HepG2 (cell line): ENCODE data around the gene TUT4. TPM values are rescaled to one million over a fixed set of nuclear protein-coding genes. Genes with fewer than 3 reads are reported as not detected.

ENCODE experiments used
- ETV5 ChIP-seq: IDR thresholded peaks from 2 replicates; pipeline ENCODE4 v1.6.1; 2018; ENCODE audit warnings: missing biosample characterization, missing genetic modification reagents, inconsistent platforms, borderline replicate concordance
- HOXA3 ChIP-seq: sonication (generic); formaldehyde crosslinking; IDR thresholded peaks from 2 replicates; pipeline ENCODE4 v1.5.0; 2020; ENCODE audit warnings: missing genetic modification reagents
- NR2F6 ChIP-seq, 2 experiments: IDR thresholded peaks; 2 replicates each; pipeline ENCODE4 v1.6.1; 2016; ENCODE audit warnings: antibody characterized with exemption in 1 of 2, mild to moderate bottlenecking in 1 of 2
- PAX8 ChIP-seq: sonication (generic); formaldehyde crosslinking; IDR thresholded peaks from 2 replicates; pipeline ENCODE4 v1.8.0; 2022; ENCODE audit warnings: mild to moderate bottlenecking, missing genetic modification reagents, borderline replicate concordance
- POLR2G ChIP-seq: fragments of 200-400 bp; formaldehyde crosslinking; IDR thresholded peaks from 2 replicates; pipeline ENCODE4 v1.6.1; 2018; ENCODE audit warnings: mild to moderate bottlenecking, low read depth, low read length, moderate library complexity
- SIX1 ChIP-seq: sonication (generic); formaldehyde crosslinking; IDR thresholded peaks from 2 replicates; pipeline ENCODE4 v1.4.0; 2020; ENCODE audit warnings: missing genetic modification reagents, borderline replicate concordance
- ZMYM2 ChIP-seq: sonication (generic); formaldehyde crosslinking; IDR thresholded peaks from 2 replicates; pipeline ENCODE4 v1.8.0; 2022; ENCODE audit warnings: mild to moderate bottlenecking, missing genetic modification reagents
- polyA plus RNA-seq, 8 experiments: library from polyadenylated mRNA; depleted of rRNA in 3 of 8; stranded (reverse) in 7 of 8; unstranded in 1 of 8; fragments of >200 nt; fragmentation: Illumina TruSeq in 4 of 8; extraction: Trizol in 4 of 8; gene quantifications; 2 replicates each; pipeline versions ENCODE4 v1.2.1 to v1.2.3, GENCODE V29; 2011 to 2016; ENCODE audit warnings: low read depth in 4 of 8, missing spikeins in 1 of 8, mixed read lengths in 1 of 8; ENCODE audit not compliant: insufficient read depth in 1 of 8
- total RNA-seq, 5 experiments: library from RNA; depleted of rRNA; stranded (reverse); fragments of >200 nt; fragmentation: Illumina TruSeq; extraction: Trizol; gene quantifications; 2 replicates each; pipeline ENCODE4 v1.2.3, GENCODE V29; 2016; ENCODE audit warnings: low read depth in 1 of 5
- TF ChIP-seq, protein P1 (sequence below): sonication (generic); formaldehyde crosslinking; conservative IDR thresholded peaks from 2 replicates; pipeline ENCODE4 v1.4.0; 2020; ENCODE audit warnings: missing genetic modification reagents
- TF ChIP-seq, protein P2 (sequence below): IDR thresholded peaks from 2 replicates; pipeline ENCODE4 v1.6.1; 2012; ENCODE audit warnings: low read depth, low read length, improper control_type of control experiment
- TF ChIP-seq, protein P3 (sequence below): sonication (generic); formaldehyde crosslinking; IDR thresholded peaks from 2 replicates; pipeline ENCODE4 v1.5.0; 2020; ENCODE audit warnings: missing genetic modification reagents
- TF ChIP-seq, protein P4 (sequence below): sonication (generic); formaldehyde crosslinking; IDR thresholded peaks from 2 replicates; pipeline ENCODE4 v1.8.0; 2022; ENCODE audit warnings: mild to moderate bottlenecking, missing genetic modification reagents; ENCODE audit not compliant: insufficient replicate concordance
- TF ChIP-seq, protein P5 (sequence below): sonication (generic); formaldehyde crosslinking; IDR thresholded peaks from 2 replicates; pipeline ENCODE4 v1.4.0; 2020; ENCODE audit warnings: missing genetic modification reagents, borderline replicate concordance
- TF ChIP-seq, protein P6 (sequence below): sonication (generic); formaldehyde crosslinking; IDR thresholded peaks from 2 replicates; pipeline ENCODE4 v1.4.0; 2020; ENCODE audit warnings: missing genetic modification reagents, borderline replicate concordance

The TUT4 gene
- total and polyA plus RNA-seq, 2 of the 13 experiments (the other 11 are each of a cell fraction or from before 2014, with no cell fraction given), result 44.7 to 53.5 TPM

DNA sequence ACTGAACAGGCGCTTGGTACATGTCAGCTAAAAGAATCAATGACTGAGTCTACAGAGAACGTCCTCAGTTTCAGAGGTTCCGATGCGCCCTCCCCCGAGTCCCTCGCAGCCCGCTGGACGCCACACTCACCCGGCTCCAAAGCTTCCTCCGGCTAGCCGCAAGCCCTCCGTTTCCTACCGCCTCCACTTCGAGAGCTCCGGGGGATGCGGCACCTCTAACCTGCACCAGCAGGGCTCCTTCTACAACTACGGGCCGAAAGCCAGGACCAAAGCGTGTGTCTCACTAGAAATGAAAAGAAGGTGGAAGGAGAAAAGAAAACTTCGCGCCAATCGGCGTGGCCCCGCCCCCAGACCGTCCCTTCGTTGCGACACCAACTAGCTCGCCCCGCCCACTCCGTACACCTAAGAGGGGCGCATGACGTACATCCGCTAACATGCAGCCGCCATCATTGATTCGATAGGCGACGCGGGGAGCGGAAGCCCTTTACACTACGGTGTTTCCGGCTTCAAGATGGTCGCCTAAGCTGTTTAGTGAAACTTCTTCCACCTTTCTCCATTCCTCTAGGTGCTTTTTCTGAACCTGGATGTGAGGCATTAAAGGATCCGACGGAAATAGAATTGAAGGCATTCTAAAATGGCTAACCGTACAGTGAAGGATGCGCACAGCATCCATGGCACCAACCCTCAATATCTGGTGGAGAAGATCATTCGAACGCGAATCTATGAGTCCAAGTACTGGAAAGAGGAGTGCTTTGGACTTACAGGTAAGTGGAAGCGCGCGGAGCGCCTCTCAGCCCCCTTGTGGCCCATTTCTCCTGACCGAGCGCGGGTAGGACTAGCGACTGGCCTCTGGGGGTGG is 148.5 kb downstream of the TUT4 start, which contains the start of the genes ORC1 and PRPF38A (continued):
- TF ChIP-seq PAX8 (no peak), HOXA3 (CRISPR knock-in tag) (peak; percentile 100), ZMYM2 (peak; percentile 45; the same call in 1 of the 2 replicates), ETV5 (peak; percentile 91; the same call in 1 of the 2 replicates), SIX1 (CRISPR knock-in tag) (no peak; the same call in 1 of the 2 replicates), NR2F6 (IDR thresholded peaks at IDR 0.05) (no peak), NR2F6 (CRISPR knock-in tag; IDR thresholded peaks at IDR 0.05) (peak; percentile 10; the same call in 1 of the 2 replicates), POLR2G (peak; percentile 88)
- TF ChIP-seq, protein P1, sequence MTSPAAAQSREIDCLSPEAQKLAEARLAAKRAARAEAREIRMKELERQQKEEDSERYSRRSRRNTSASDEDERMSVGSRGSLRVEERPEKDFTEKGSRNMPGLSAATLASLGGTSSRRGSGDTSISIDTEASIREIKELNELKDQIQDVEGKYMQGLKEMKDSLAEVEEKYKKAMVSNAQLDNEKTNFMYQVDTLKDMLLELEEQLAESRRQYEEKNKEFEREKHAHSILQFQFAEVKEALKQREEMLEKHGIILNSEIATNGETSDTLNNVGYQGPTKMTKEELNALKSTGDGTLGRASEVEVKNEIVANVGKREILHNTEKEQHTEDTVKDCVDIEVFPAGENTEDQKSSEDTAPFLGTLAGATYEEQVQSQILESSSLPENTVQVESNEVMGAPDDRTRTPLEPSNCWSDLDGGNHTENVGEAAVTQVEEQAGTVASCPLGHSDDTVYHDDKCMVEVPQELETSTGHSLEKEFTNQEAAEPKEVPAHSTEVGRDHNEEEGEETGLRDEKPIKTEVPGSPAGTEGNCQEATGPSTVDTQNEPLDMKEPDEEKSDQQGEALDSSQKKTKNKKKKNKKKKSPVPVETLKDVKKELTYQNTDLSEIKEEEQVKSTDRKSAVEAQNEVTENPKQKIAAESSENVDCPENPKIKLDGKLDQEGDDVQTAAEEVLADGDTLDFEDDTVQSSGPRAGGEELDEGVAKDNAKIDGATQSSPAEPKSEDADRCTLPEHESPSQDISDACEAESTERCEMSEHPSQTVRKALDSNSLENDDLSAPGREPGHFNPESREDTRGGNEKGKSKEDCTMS, result peak; percentile 53; the same call in 1 of the 2 replicates
- TF ChIP-seq, protein P2, sequence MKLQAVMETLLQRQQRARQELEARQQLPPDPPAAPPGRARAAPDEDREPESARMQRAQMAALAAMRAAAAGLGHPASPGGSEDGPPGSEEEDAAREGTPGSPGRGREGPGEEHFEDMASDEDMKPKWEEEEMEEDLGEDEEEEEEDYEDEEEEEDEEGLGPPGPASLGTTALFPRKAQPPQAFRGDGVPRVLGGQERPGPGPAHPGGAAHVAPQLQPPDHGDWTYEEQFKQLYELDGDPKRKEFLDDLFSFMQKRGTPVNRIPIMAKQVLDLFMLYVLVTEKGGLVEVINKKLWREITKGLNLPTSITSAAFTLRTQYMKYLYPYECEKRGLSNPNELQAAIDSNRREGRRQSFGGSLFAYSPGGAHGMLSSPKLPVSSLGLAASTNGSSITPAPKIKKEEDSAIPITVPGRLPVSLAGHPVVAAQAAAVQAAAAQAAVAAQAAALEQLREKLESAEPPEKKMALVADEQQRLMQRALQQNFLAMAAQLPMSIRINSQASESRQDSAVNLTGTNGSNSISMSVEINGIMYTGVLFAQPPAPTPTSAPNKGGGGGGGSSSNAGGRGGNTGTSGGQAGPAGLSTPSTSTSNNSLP, result 0 out of 2 replicates have a peak, but pooled peaks have one; percentile 10
- TF ChIP-seq, protein P3, sequence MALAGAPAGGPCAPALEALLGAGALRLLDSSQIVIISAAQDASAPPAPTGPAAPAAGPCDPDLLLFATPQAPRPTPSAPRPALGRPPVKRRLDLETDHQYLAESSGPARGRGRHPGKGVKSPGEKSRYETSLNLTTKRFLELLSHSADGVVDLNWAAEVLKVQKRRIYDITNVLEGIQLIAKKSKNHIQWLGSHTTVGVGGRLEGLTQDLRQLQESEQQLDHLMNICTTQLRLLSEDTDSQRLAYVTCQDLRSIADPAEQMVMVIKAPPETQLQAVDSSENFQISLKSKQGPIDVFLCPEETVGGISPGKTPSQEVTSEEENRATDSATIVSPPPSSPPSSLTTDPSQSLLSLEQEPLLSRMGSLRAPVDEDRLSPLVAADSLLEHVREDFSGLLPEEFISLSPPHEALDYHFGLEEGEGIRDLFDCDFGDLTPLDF, result peak; percentile 72
- TF ChIP-seq, protein P4, sequence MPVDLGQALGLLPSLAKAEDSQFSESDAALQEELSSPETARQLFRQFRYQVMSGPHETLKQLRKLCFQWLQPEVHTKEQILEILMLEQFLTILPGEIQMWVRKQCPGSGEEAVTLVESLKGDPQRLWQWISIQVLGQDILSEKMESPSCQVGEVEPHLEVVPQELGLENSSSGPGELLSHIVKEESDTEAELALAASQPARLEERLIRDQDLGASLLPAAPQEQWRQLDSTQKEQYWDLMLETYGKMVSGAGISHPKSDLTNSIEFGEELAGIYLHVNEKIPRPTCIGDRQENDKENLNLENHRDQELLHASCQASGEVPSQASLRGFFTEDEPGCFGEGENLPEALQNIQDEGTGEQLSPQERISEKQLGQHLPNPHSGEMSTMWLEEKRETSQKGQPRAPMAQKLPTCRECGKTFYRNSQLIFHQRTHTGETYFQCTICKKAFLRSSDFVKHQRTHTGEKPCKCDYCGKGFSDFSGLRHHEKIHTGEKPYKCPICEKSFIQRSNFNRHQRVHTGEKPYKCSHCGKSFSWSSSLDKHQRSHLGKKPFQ (CRISPR knock-in tag), result no peak
- TF ChIP-seq, protein P5, sequence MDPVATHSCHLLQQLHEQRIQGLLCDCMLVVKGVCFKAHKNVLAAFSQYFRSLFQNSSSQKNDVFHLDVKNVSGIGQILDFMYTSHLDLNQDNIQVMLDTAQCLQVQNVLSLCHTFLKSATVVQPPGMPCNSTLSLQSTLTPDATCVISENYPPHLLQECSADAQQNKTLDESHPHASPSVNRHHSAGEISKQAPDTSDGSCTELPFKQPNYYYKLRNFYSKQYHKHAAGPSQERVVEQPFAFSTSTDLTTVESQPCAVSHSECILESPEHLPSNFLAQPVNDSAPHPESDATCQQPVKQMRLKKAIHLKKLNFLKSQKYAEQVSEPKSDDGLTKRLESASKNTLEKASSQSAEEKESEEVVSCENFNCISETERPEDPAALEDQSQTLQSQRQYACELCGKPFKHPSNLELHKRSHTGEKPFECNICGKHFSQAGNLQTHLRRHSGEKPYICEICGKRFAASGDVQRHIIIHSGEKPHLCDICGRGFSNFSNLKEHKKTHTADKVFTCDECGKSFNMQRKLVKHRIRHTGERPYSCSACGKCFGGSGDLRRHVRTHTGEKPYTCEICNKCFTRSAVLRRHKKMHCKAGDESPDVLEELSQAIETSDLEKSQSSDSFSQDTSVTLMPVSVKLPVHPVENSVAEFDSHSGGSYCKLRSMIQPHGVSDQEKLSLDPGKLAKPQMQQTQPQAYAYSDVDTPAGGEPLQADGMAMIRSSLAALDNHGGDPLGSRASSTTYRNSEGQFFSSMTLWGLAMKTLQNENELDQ (CRISPR knock-in tag), result peak; percentile 7; the same call in 1 of the 2 replicates
- TF ChIP-seq, protein P6, sequence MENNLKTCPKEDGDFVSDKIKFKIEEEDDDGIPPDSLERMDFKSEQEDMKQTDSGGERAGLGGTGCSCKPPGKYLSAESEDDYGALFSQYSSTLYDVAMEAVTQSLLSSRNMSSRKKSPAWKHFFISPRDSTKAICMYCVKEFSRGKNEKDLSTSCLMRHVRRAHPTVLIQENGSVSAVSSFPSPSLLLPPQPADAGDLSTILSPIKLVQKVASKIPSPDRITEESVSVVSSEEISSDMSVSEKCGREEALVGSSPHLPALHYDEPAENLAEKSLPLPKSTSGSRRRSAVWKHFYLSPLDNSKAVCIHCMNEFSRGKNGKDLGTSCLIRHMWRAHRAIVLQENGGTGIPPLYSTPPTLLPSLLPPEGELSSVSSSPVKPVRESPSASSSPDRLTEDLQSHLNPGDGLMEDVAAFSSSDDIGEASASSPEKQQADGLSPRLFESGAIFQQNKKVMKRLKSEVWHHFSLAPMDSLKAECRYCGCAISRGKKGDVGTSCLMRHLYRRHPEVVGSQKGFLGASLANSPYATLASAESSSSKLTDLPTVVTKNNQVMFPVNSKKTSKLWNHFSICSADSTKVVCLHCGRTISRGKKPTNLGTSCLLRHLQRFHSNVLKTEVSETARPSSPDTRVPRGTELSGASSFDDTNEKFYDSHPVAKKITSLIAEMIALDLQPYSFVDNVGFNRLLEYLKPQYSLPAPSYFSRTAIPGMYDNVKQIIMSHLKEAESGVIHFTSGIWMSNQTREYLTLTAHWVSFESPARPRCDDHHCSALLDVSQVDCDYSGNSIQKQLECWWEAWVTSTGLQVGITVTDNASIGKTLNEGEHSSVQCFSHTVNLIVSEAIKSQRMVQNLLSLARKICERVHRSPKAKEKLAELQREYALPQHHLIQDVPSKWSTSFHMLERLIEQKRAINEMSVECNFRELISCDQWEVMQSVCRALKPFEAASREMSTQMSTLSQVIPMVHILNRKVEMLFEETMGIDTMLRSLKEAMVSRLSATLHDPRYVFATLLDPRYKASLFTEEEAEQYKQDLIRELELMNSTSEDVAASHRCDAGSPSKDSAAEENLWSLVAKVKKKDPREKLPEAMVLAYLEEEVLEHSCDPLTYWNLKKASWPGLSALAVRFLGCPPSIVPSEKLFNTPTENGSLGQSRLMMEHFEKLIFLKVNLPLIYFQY (CRISPR knock-in tag), result no peak
